Body of pancreas (tissue), 4 donors: ENCODE results near the gene DNAI1.

Experiments used
- CTCF ChIP-seq, 7 experiments: fragments of 450-650 bp in 4 of 7; fragments of 200-600 bp in 3 of 7; sonication (generic) in 3 of 7; IDR thresholded peaks; one replicate each; pipeline ENCODE4 v1.5.1; 2016 to 2019; ENCODE audit warnings: antibody characterized with exemption in 7 of 7
- POLR2A ChIP-seq, 3 donors: fragments of 450-650 bp; IDR thresholded peaks; one replicate each; pipeline ENCODE4 v1.6.1; 2016; ENCODE audit warnings: antibody characterized with exemption in 3 of 3, mild to moderate bottlenecking in 2 of 3

GRCh38 chr9:34557426-34558321, 99.1 kb downstream of the DNAI1 start:
- no peak for TF ChIP-seq CTCF (IDR thresholded peaks at IDR 0.05)
- TF ChIP-seq POLR2A (IDR thresholded peaks at IDR 0.05): no peak
